Mucosa of rectum (tissue), 2 donors: ENCODE data around the gene NF1.
"Not testable (repeated sequence)": the region's sequence is repeated elsewhere in the genome, so short reads cannot be mapped to it uniquely, and the experiment has no call there.

Experiments used
- H3K27ac ChIP-seq, 2 donors: one replicate each; pipeline ENCODE4 v1.7.0; 2013; ENCODE audit warnings: inconsistent platforms in 2 of 2, low read depth in 2 of 2, low read length in 2 of 2
- H3K27me3 ChIP-seq, 2 donors: one replicate each; pipeline ENCODE4 v1.7.0; 2013; ENCODE audit warnings: low read length in 2 of 2; ENCODE audit not compliant: control insufficient read depth in 2 of 2, insufficient read depth in 2 of 2
- H3K36me3 ChIP-seq, 2 donors: one replicate each; pipeline ENCODE4 v1.7.0; 2013; ENCODE audit warnings: low read length in 2 of 2; ENCODE audit not compliant: control insufficient read depth in 2 of 2, insufficient read depth in 2 of 2
- H3K4me1 ChIP-seq, 2 donors: one replicate each; pipeline ENCODE4 v1.7.0; 2013; ENCODE audit warnings: low read length in 2 of 2, mild to moderate bottlenecking in 1 of 2; ENCODE audit not compliant: control insufficient read depth in 2 of 2, insufficient read depth in 2 of 2
- H3K4me3 ChIP-seq, 2 donors: one replicate each; pipeline ENCODE4 v1.7.0; 2013; ENCODE audit warnings: low read length in 2 of 2
- H3K9ac ChIP-seq, 2 donors: one replicate each; pipeline ENCODE4 v1.7.0; 2013; ENCODE audit warnings: low read length in 2 of 2, low read depth in 1 of 2, mild to moderate bottlenecking in 1 of 2
- H3K9me3 ChIP-seq, 2 donors: one replicate each; pipeline ENCODE4 v1.7.0; 2013; ENCODE audit warnings: low read length in 2 of 2; ENCODE audit not compliant: control insufficient read depth in 2 of 2
- donor health status: healthy.
- donor health status: Normal muscosa, but diverticular disease.

Gene NF1

GRCh38 chr17:31148205-31148604 lies 53.4 kb downstream of the NF1 start:
- Histone ChIP-seq H3K36me3 (peaks cover 0 to 8% of the 10 kb centered on the region in 2 donors), H3K27me3 (no peaks in the 10 kb centered on the region), H3K9ac (no peak overlapping the region), H3K27ac (no peak overlapping the region), H3K4me1 (no peaks in the 10 kb centered on the region), H3K4me3 (no peak overlapping the region), H3K9me3 (no peaks in the 10 kb centered on the region)

- no peaks in the 10 kb centered on the region for H3K4me1 ChIP-seq
- no peaks in the 10 kb centered on the region for H3K27me3 ChIP-seq
- H3K9ac ChIP-seq: no peak overlapping the region
- H3K36me3 ChIP-seq: peaks cover 0 to 1% of the 10 kb centered on the region in 2 donors
- no peaks in the 10 kb centered on the region for H3K9me3 ChIP-seq
- H3K4me3 ChIP-seq: no peak overlapping the region
- no peak overlapping the region for H3K27ac ChIP-seq
Measured at GRCh38 chr17:31152271-31152670, 57.5 kb downstream of the NF1 start.

GRCh38 chr17:31155208-31155810 lies 60.5 kb downstream of the NF1 start:
- Histone ChIP-seq H3K4me3 (no peak overlapping the region), H3K36me3 (peaks cover under 1 to 2% of the 10 kb centered on the region in 2 donors), H3K9ac (no peak overlapping the region), H3K9me3 (no peaks in the 10 kb centered on the region), H3K27me3 (no peaks in the 10 kb centered on the region), H3K27ac (no peak overlapping the region), H3K4me1 (no peaks in the 10 kb centered on the region)

GRCh38 chr17:31156326-31156725 lies 61.5 kb downstream of the NF1 start:
- Histone ChIP-seq H3K4me3 (no peak overlapping the region), H3K27me3 (no peaks in the 10 kb centered on the region), H3K9ac (no peak overlapping the region), H3K4me1 (no peaks in the 10 kb centered on the region), H3K27ac (no peak overlapping the region), H3K9me3 (no peaks in the 10 kb centered on the region), H3K36me3 (peaks cover 3% of the 10 kb centered on the region in 2 donors)

GRCh38 chr17:31156864-31157263 lies 62.1 kb downstream of the NF1 start:
- not testable (repeated sequence) for H3K36me3 ChIP-seq, H3K9me3 ChIP-seq, H3K9ac ChIP-seq, H3K4me3 ChIP-seq, H3K27ac ChIP-seq, H3K27me3 ChIP-seq, H3K4me1 ChIP-seq

- H3K9me3 ChIP-seq: no peaks in the 10 kb centered on the region
- H3K9ac ChIP-seq: no peak overlapping the region
- H3K4me3 ChIP-seq: no peak overlapping the region
- H3K4me1 ChIP-seq: no peaks in the 10 kb centered on the region
- peaks cover 3 to 5% of the 10 kb centered on the region in 2 donors for H3K36me3 ChIP-seq
- H3K27ac ChIP-seq: no peak overlapping the region
- no peaks in the 10 kb centered on the region for H3K27me3 ChIP-seq
Measured at GRCh38 chr17:31158746-31159377, 64.1 kb downstream of the NF1 start.

- Histone ChIP-seq H3K9me3 (no peaks in the 10 kb centered on the region), H3K36me3 (peaks cover 6% of the 10 kb centered on the region in 2 donors), H3K27ac (no peak overlapping the region), H3K27me3 (no peaks in the 10 kb centered on the region), H3K4me3 (no peak overlapping the region), H3K9ac (no peak overlapping the region), H3K4me1 (no peaks in the 10 kb centered on the region)
Measured at GRCh38 chr17:31163091-31163781, 68.5 kb downstream of the NF1 start.

GRCh38 chr17:31167111-31167510 lies 72.3 kb downstream of the NF1 start:
- Histone ChIP-seq H3K9ac (no peak overlapping the region), H3K36me3 (peaks cover 3% of the 10 kb centered on the region in 2 donors), H3K27ac (no peak overlapping the region), H3K4me3 (no peak overlapping the region), H3K4me1 (no peaks in the 10 kb centered on the region), H3K9me3 (no peaks in the 10 kb centered on the region), H3K27me3 (no peaks in the 10 kb centered on the region)

- Histone ChIP-seq H3K36me3 (no peaks in the 10 kb centered on the region), H3K9me3 (no peaks in the 10 kb centered on the region), H3K27me3 (no peaks in the 10 kb centered on the region), H3K27ac (no peak overlapping the region), H3K4me3 (no peak overlapping the region), H3K9ac (no peak overlapping the region), H3K4me1 (no peaks in the 10 kb centered on the region)
Measured at GRCh38 chr17:31171701-31172100, 76.9 kb downstream of the NF1 start.

- Histone ChIP-seq H3K4me1 (no peaks in the 10 kb centered on the region), H3K27ac (no peak overlapping the region), H3K9ac (no peak overlapping the region), H3K4me3 (no peak overlapping the region), H3K9me3 (no peaks in the 10 kb centered on the region), H3K27me3 (no peaks in the 10 kb centered on the region), H3K36me3 (no peaks in the 10 kb centered on the region)
Measured at GRCh38 chr17:31172388-31172787, 77.6 kb downstream of the NF1 start.
